ENCODE results near the gene APEX2.

APEX2 gene, protein sequence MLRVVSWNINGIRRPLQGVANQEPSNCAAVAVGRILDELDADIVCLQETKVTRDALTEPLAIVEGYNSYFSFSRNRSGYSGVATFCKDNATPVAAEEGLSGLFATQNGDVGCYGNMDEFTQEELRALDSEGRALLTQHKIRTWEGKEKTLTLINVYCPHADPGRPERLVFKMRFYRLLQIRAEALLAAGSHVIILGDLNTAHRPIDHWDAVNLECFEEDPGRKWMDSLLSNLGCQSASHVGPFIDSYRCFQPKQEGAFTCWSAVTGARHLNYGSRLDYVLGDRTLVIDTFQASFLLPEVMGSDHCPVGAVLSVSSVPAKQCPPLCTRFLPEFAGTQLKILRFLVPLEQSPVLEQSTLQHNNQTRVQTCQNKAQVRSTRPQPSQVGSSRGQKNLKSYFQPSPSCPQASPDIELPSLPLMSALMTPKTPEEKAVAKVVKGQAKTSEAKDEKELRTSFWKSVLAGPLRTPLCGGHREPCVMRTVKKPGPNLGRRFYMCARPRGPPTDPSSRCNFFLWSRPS

DNA sequence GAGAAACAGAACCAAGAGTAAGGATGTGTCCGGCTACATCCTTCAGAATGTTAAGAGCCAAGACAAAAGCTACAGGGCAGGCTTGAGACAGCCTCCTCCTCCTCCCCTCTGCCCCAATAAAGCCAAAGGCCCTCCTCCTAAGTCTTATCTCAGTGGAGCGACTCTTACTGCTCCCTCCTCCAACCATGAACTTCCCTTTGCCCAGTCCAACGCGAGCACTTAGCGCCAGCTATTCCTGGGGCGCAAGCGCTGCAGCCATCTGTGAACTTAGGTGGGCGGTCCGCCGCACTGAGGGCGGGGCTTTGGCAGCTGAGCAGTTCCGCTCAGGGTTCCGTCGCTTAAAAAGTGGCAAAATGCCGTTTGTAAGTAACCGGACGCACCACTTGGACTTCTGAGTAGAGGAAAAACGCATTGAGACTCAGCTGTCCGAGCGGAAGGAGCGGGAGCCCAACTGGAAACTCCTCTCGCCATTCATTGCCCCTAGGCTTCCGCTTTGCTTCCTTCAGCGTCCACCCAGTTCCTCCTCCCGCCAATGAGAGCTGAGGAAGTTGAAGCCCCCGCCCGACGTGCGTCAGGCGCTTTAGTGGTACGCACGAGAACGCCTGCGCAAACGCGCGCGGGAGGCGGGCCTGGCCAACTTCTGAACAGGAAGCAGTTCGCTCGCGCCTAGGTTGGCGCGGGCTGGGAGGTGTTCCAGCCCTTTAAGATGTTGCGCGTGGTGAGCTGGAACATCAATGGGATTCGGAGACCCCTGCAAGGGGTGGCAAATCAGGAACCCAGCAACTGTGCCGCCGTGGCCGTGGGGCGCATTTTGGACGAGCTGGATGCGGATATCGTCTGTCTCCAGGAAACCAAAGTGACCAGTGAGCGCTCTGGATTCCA, at the start of gene APEX2:
APEX2 (plus strand) TSS at position 647 of the 882 bp plus-strand sequence; CDS start at position 707, 60 bp downstream.
- in situ Hi-C loops (cut with MboI; ENCODE audit: low pct_unique_long_range_greater_than_20kb, low sequenced_read_pairs, unreplicated experiment), result loop anchor here (25.0 kb wide), 1 partner anchor 188 kb away; the partner anchor contains the start of gene MAGED2
- peak; percentile 77 for DNase-seq (ENCODE audit: low spot score)
- TF ChIP-seq, protein P1, sequence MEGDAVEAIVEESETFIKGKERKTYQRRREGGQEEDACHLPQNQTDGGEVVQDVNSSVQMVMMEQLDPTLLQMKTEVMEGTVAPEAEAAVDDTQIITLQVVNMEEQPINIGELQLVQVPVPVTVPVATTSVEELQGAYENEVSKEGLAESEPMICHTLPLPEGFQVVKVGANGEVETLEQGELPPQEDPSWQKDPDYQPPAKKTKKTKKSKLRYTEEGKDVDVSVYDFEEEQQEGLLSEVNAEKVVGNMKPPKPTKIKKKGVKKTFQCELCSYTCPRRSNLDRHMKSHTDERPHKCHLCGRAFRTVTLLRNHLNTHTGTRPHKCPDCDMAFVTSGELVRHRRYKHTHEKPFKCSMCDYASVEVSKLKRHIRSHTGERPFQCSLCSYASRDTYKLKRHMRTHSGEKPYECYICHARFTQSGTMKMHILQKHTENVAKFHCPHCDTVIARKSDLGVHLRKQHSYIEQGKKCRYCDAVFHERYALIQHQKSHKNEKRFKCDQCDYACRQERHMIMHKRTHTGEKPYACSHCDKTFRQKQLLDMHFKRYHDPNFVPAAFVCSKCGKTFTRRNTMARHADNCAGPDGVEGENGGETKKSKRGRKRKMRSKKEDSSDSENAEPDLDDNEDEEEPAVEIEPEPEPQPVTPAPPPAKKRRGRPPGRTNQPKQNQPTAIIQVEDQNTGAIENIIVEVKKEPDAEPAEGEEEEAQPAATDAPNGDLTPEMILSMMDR (IDR thresholded peaks at IDR 0.05; ENCODE audit: extremely low read depth, insufficient read depth, missing control alignments), result no peak

DNA sequence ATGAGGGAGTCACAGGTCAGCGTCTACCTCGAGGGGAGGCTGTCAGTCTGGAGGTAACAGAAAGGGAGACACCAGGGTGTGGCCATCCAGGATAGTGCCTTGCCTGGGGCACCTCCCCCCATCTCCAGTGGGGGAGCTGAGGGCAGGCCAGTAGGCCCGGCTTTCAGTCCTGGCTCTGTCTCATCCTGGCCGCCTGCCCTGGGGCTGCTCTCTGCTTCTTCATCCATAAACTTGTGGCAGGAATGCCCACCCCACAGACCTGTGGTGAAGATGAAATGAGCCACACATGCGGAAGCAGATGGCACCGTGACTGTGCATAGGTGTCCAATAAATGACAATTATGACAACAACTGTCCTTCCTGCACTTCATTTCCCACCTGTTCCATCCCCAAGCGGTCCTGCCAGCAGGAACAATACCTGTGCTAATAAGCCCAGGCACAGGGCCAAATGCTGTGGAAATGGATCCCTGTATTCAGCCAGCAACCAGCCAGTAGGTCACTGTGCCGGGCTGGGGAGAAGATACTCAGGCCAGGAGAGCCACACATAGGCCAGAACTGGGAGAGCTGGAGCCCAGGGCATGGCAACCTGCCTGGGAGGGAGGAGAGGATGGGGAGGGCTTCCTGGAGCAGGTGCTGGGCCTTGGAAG, 49.3 kb upstream of the APEX2 start:
- in situ Hi-C loops (cut with MboI; ENCODE audit: low pct_unique_long_range_greater_than_20kb, low sequenced_read_pairs, unreplicated experiment), result no loop called here
- no peak for DNase-seq (ENCODE audit: low spot score)
- TF ChIP-seq, protein P1 (IDR thresholded peaks at IDR 0.05; ENCODE audit: extremely low read depth, insufficient read depth, missing control alignments), result no peak

DNA sequence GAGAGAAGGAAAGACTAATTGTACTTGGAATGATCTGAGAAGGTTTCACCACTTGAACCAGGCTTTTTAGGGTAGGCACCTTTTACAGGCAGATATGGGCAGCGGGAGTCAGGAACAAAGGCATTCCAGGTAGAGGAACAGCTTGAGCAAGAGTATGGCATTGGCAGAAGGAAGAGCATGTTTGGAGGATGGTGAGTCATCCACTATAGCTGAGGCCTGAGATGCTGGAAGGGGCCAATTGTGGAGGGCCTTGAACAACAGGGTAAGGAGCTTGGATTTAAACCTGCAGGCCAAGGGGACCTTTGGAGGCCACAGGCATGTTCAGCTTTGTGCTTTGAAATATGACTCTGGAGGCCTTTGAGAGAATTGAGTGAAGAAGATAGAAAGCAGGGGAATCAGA, 38.4 kb upstream of the APEX2 start:
- TF ChIP-seq, protein P1 (IDR thresholded peaks at IDR 0.05; ENCODE audit: extremely low read depth, insufficient read depth, missing control alignments), result no peak
- in situ Hi-C loops (cut with MboI; ENCODE audit: low pct_unique_long_range_greater_than_20kb, low sequenced_read_pairs, unreplicated experiment), result no loop called here

DNA sequence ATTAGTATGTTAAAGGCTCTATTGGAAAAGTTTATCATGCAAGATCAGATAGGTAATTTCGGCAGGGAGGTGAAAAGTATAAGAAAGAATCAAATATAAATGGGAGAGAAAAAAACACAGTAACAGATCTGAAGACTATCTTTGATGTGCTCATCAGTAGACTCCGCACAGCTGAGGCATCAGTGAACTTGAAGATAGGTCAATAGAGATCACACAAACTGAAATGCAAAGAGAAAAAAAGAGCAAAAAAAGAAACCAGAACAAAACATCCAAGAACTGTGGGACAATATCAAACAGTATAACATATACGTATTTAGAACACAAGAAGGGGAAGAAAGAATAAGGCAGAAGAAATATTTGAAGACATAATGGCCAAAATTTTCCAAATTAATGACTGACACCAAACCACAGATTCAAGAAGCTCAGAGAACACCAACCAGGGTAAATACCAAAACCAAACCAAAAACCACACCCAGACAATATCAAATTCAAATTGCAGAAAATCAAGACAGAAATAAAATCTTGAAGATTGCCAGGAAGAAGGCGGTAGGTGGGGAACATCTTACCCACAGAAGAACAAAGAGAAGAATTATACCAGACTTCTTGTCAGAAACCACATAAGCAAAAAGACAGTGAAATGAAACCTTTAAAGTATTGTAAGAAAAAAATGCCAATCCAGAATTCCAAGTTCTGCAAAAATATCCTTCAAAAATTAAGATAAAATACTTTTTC, 35.2 kb upstream of the APEX2 start:
- in situ Hi-C loops (cut with MboI; ENCODE audit: low pct_unique_long_range_greater_than_20kb, low sequenced_read_pairs, unreplicated experiment), result no loop called here
- TF ChIP-seq, protein P1 (IDR thresholded peaks at IDR 0.05; ENCODE audit: extremely low read depth, insufficient read depth, missing control alignments), result no peak
- DNase-seq (ENCODE audit: low spot score), result no peak

More for the DNA sequence above, 38.4 kb upstream of the APEX2 start:
- no peak for DNase-seq (ENCODE audit: low spot score)

DNA sequence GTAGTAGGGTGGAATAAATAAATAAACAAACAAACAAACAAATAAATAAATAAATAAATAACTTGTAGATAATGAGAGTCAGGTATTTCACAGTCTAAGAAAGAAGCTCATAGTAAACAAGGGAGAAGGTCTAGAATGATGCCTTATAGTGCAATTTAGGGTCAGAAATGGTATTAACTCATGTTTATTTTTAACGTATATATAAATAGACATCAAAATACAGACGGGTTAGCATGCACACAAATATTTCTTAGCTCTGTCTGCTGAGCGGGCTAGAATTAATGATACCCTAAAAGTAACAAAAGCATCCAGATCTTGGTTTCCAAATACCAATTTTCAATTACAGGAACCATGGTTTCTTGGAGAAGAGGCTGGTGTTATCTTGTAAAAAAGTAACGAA, 22.8 kb upstream of the APEX2 start:
- TF ChIP-seq, protein P1 (IDR thresholded peaks at IDR 0.05; ENCODE audit: extremely low read depth, insufficient read depth, missing control alignments), result no peak
- in situ Hi-C loops (cut with MboI; ENCODE audit: low pct_unique_long_range_greater_than_20kb, low sequenced_read_pairs, unreplicated experiment), result no loop called here
- DNase-seq (ENCODE audit: low spot score), result no peak
